H9 (cell line): Measurements from ENCODE around the gene DDTL. TPM values are rescaled to one million over a fixed set of nuclear protein-coding genes. Genes with fewer than 3 reads are reported as not detected.
"Not testable (repeated sequence)": the region's sequence is repeated elsewhere in the genome, so short reads cannot be mapped to it uniquely, and the experiment has no call there.

Experiments used
- DNase-seq: peaks from one replicate; pipeline ENCODE4 v3.0.0-alpha.2; 2017
- H2AFZ ChIP-seq: one replicate; pipeline ENCODE4 v1.6.1; 2013; ENCODE audit warnings: mild to moderate bottlenecking, low read length, control low read depth, moderate library complexity
- H2AK5ac ChIP-seq: 2 replicates; pipeline ENCODE4 v1.6.1; 2013; ENCODE audit warnings: low read length, control low read depth, mixed read lengths; ENCODE audit not compliant: insufficient read length
- H2BK120ac ChIP-seq: one replicate; pipeline ENCODE4 v1.6.1; 2013; ENCODE audit warnings: low read depth, mild to moderate bottlenecking, low read length, control low read depth, inconsistent platforms; ENCODE audit not compliant: poor library complexity, severe bottlenecking
- H2BK12ac ChIP-seq: 2 replicates; pipeline ENCODE4 v1.6.1; 2013; ENCODE audit warnings: low read length, control low read depth, mixed read lengths, low read depth; ENCODE audit not compliant: insufficient read length
- H2BK15ac ChIP-seq: 2 replicates; pipeline ENCODE4 v1.6.1; 2013; ENCODE audit warnings: low read depth, low read length, control low read depth
- H2BK20ac ChIP-seq: one replicate; pipeline ENCODE4 v1.6.1; 2013; ENCODE audit warnings: low read depth, mild to moderate bottlenecking, low read length, control low read depth, inconsistent platforms; ENCODE audit not compliant: poor library complexity, severe bottlenecking
- H2BK5ac ChIP-seq: 2 replicates; pipeline ENCODE4 v1.6.1; 2013; ENCODE audit warnings: low read length, control low read depth, mixed read lengths; ENCODE audit not compliant: insufficient read length
- H3K14ac ChIP-seq: 2 replicates; pipeline ENCODE4 v1.6.1; 2013; ENCODE audit warnings: low read length, control low read depth; ENCODE audit not compliant: insufficient read depth
- H3K18ac ChIP-seq: 2 replicates; pipeline ENCODE4 v1.6.1; 2013; ENCODE audit warnings: low read depth, mild to moderate bottlenecking, mixed read lengths, low read length, control low read depth; ENCODE audit not compliant: insufficient read length
- H3K23ac ChIP-seq: 2 replicates; pipeline ENCODE4 v1.6.1; 2013; ENCODE audit warnings: low read length, control low read depth, mixed read lengths, low read depth; ENCODE audit not compliant: insufficient read length
- H3K23me2 ChIP-seq: 2 replicates; pipeline ENCODE4 v1.6.1; 2013; ENCODE audit warnings: low read depth, mild to moderate bottlenecking, mixed read lengths, low read length, control low read depth; ENCODE audit not compliant: insufficient read length, poor library complexity, severe bottlenecking
- H3K27ac ChIP-seq: 2 replicates; pipeline ENCODE4 v1.5.1; 2013; ENCODE audit warnings: low read length, control low read depth, mixed read lengths, low read depth; ENCODE audit not compliant: insufficient read length
- H3K27me3 ChIP-seq: 2 replicates; pipeline ENCODE4 v1.6.1; 2013; ENCODE audit warnings: low read length, control low read depth, inconsistent platforms; ENCODE audit not compliant: insufficient read depth
- H3K4ac ChIP-seq: 2 replicates; pipeline ENCODE4 v1.6.1; 2013; ENCODE audit warnings: low read depth, mild to moderate bottlenecking, control low read depth, inconsistent platforms, low read length, moderate library complexity
- H3K4me1 ChIP-seq: 2 replicates; pipeline ENCODE4 v1.6.1; 2013; ENCODE audit warnings: low read length, control low read depth, inconsistent platforms; ENCODE audit not compliant: insufficient read depth
- H3K4me2 ChIP-seq: 2 replicates; pipeline ENCODE4 v1.6.1; 2013; ENCODE audit warnings: low read length, control low read depth, mixed read lengths; ENCODE audit not compliant: insufficient read length, insufficient read depth
- H3K56ac ChIP-seq: 2 replicates; pipeline ENCODE4 v1.6.1; 2013; ENCODE audit warnings: low read depth, mild to moderate bottlenecking, mixed read lengths, low read length, control low read depth; ENCODE audit not compliant: insufficient read length
- H3K79me1 ChIP-seq: 2 replicates; pipeline ENCODE4 v1.6.1; 2013; ENCODE audit warnings: low read depth, mild to moderate bottlenecking, moderate library complexity, low read length, control low read depth, inconsistent platforms; ENCODE audit not compliant: insufficient read depth, poor library complexity, severe bottlenecking
- H3K79me2 ChIP-seq: 2 replicates; pipeline ENCODE4 v1.6.1; 2013; ENCODE audit warnings: low read length, control low read depth, inconsistent platforms; ENCODE audit not compliant: insufficient read depth
- H3K9ac ChIP-seq: 2 replicates; pipeline ENCODE4 v1.6.1; 2013; ENCODE audit warnings: low read length, control low read depth, mixed read lengths; ENCODE audit not compliant: insufficient read length; ENCODE audit errors: extremely low read depth
- H3K9me3 ChIP-seq: one replicate; pipeline ENCODE4 v1.6.1; 2013; ENCODE audit warnings: low read depth, low read length, inconsistent platforms; ENCODE audit not compliant: control insufficient read depth
- H3T11ph ChIP-seq: one replicate; pipeline ENCODE4 v1.6.1; 2013; ENCODE audit warnings: mild to moderate bottlenecking, low read length, control low read depth, inconsistent platforms
- H4K20me1 ChIP-seq: one replicate; pipeline ENCODE4 v1.6.1; 2013; ENCODE audit not compliant: control insufficient read depth, insufficient read length, insufficient read depth
- H4K5ac ChIP-seq: 2 replicates; pipeline ENCODE4 v1.6.1; 2013; ENCODE audit warnings: low read depth, mild to moderate bottlenecking, mixed read lengths, low read length, control low read depth; ENCODE audit not compliant: insufficient read length
- H4K8ac ChIP-seq: replicated peaks from 2 replicates; pipeline ENCODE4 v1.6.1; 2013; ENCODE audit warnings: low read length, control low read depth, mixed read lengths, low read depth; ENCODE audit not compliant: insufficient read length
- H4K91ac ChIP-seq: 2 replicates; pipeline ENCODE4 v1.6.1; 2013; ENCODE audit warnings: low read depth, mild to moderate bottlenecking, moderate library complexity, mixed read lengths, low read length, control low read depth; ENCODE audit not compliant: insufficient read length
- H3K27ac Mint-ChIP-seq, 3 experiments: 2 replicates in 2 of 3; 3 replicates in 1 of 3; pipeline ENCODE4 v1.8.0; 2020 to 2021; ENCODE audit warnings: mixed read lengths in 3 of 3, mild to moderate bottlenecking in 1 of 3, moderate library complexity in 1 of 3
- H3K27me3 Mint-ChIP-seq: 2 replicates; pipeline ENCODE4 v1.8.0; 2021; ENCODE audit warnings: low read depth, mild to moderate bottlenecking, moderate library complexity, mixed read lengths
- H3K36me3 Mint-ChIP-seq, 3 experiments: 2 replicates in 2 of 3; 3 replicates in 1 of 3; pipeline ENCODE4 v1.8.0; 2020 to 2021; ENCODE audit warnings: low read depth in 3 of 3, mixed read lengths in 3 of 3; ENCODE audit not compliant: insufficient read depth in 1 of 3
- H3K4me1 Mint-ChIP-seq, 2 experiments: 2 replicates each; pipeline ENCODE4 v1.8.0; 2020; ENCODE audit warnings: mixed read lengths in 2 of 2
- H3K4me3 Mint-ChIP-seq, 2 experiments: 2 replicates in 1 of 2; 3 replicates in 1 of 2; pipeline ENCODE4 v1.8.0; 2020 to 2021; ENCODE audit warnings: mild to moderate bottlenecking in 2 of 2, mixed read lengths in 2 of 2, moderate library complexity in 1 of 2
- H3K9me3 Mint-ChIP-seq, 2 experiments: 2 replicates in 1 of 2; 3 replicates in 1 of 2; pipeline ENCODE4 v1.8.0; 2020; ENCODE audit warnings: mild to moderate bottlenecking in 2 of 2, mixed read lengths in 2 of 2, moderate library complexity in 1 of 2
- WGBS: extraction: QIAGEN DNeasy Blood & Tissue Kit; methylation state at CpG from one replicate; pipeline ENCODE4 v1.1.7; 2013; ENCODE audit warnings: missing lambda C conversion rate, low lambda C conversion rate, mixed read lengths; ENCODE audit not compliant: insufficient read length; ENCODE audit errors: extremely low coverage; 5-methylcytosine and 5-hydroxymethylcytosine counted together
- total RNA-seq: library from RNA; stranded (reverse); gene quantifications from 2 replicates; pipeline ENCODE4 v1.2.1, GENCODE V29; 2021

DDTL gene
- total RNA-seq, 1 experiment from 2014 or later: not detected

- H3K23me2 ChIP-seq, H3K4me3 Mint-ChIP-seq, H3K27me3 ChIP-seq, H2BK20ac ChIP-seq, H4K8ac ChIP-seq, H3K4me1 Mint-ChIP-seq, H3K9ac ChIP-seq, H3K27ac Mint-ChIP-seq, H3K9me3 ChIP-seq, H3K79me1 ChIP-seq, H2BK5ac ChIP-seq, H3K18ac ChIP-seq, H3T11ph ChIP-seq, H4K91ac ChIP-seq, H2BK120ac ChIP-seq, H4K5ac ChIP-seq, H2AFZ ChIP-seq, H3K23ac ChIP-seq, H4K20me1 ChIP-seq, H3K79me2 ChIP-seq, H3K14ac ChIP-seq, H3K27ac ChIP-seq, H2BK12ac ChIP-seq, H3K36me3 Mint-ChIP-seq, H2AK5ac ChIP-seq, H3K9me3 Mint-ChIP-seq, DNase-seq, H3K4me1 ChIP-seq, H3K27me3 Mint-ChIP-seq, H3K56ac ChIP-seq, H2BK15ac ChIP-seq, H3K4me2 ChIP-seq, H3K4ac ChIP-seq: not testable (repeated sequence)
- no CpG with 5 or more reads among the region's 2 CpGs for WGBS
These were observed 26.4 kb downstream of the DDTL start for GRCh38 chr22:23993080-23993479.

GRCh38 chr22:23993581-23994177 is 27.0 kb downstream of the DDTL start:
- H3K9me3 ChIP-seq, H2AFZ ChIP-seq, DNase-seq, H3K79me1 ChIP-seq, H3K27ac Mint-ChIP-seq, H3K9ac ChIP-seq, H3K36me3 Mint-ChIP-seq, H4K5ac ChIP-seq, H3K27me3 ChIP-seq, H3K4me2 ChIP-seq, H3K4me1 Mint-ChIP-seq, H3K56ac ChIP-seq, H3K23ac ChIP-seq, H2BK5ac ChIP-seq, H4K91ac ChIP-seq, H2BK20ac ChIP-seq, H4K8ac ChIP-seq, H3K14ac ChIP-seq, H3K18ac ChIP-seq, H3K27ac ChIP-seq, H3K9me3 Mint-ChIP-seq, H2BK120ac ChIP-seq, H2BK15ac ChIP-seq, H3K4ac ChIP-seq, H4K20me1 ChIP-seq, H2AK5ac ChIP-seq, H3K79me2 ChIP-seq, H3T11ph ChIP-seq, H3K4me3 Mint-ChIP-seq, H3K27me3 Mint-ChIP-seq, H2BK12ac ChIP-seq, H3K23me2 ChIP-seq, H3K4me1 ChIP-seq: not testable (repeated sequence)
- no CpG with 5 or more reads among the region's 4 CpGs for whole genome bisulfite sequencing
